GM18508 (cell line): Measurements from ENCODE around the gene TNF.
"Not testable (repeated sequence)": the region's sequence is repeated elsewhere in the genome, so short reads cannot be mapped to it uniquely, and the experiment has no call there.

Source experiments
- ATAC-seq: cut with Tn5 transposase; IDR thresholded peaks from one replicate; pipeline ENCODE4 v1.9.1; 2021; ENCODE audit warnings: moderate number of reproducible peaks; ENCODE audit not compliant: insufficient read depth, unreplicated experiment

TNF gene

DNA sequence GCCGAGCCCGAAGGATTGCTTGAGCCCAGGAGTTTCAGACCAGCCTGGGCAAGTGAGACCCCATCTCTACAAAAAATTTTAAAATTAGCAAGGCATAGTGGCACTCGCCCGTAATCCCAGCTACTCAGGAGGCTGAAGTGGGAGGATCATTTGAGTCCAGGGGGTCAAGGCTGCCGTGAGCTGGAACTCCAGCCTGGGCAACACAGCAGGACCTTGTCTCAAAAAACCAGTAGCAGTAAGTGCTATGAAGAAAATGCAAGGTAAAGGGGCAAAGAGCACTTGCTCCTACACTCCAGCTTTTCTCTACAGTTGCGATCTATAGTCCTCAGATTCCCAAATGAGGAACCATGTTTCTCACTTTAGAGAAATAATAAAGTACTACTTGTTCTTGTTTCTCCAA, 31.7 kb upstream of the TNF start:
- no peak for ATAC-seq

DNA sequence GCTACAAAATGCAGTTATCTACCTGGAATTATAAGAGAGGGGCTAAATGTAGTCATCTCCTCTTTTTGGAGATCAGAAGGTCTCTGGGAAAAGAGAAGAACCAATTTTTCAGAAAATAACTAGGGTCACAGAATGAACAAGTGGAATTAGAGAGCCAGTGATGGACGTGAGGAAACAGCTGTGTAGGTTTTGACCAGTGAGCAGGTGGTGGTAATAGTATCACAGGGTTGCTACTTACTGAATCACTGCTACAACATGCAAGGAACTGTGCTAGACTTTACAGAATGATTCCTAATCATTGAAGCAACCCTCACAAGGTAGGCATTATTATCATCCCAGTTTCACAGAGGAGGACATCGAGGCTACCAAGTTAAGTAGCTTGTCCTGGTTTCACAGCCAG, 30.7 kb upstream of the TNF start:
- ATAC-seq, result no peak

DNA sequence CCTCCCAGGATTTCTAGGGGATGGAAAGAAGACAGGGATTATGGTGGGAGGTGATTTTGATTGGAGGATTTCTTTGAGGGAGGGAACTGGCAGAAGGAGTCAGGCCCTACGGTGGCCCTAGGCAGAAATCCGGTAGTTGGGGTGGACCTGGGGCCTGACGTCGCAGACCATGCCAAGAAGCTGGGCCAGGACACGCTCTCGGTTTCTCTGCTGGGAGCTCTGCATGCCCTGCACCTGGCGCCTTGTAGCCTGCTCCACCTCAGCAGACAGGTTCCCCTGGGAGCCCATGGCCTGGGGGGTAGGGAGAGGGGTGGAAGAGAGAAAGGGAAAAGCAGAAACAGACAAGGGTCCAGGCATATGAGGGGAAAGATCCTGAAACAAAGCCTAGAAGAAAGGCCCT, 30.1 kb upstream of the TNF start:
- no peak for ATAC-seq

DNA sequence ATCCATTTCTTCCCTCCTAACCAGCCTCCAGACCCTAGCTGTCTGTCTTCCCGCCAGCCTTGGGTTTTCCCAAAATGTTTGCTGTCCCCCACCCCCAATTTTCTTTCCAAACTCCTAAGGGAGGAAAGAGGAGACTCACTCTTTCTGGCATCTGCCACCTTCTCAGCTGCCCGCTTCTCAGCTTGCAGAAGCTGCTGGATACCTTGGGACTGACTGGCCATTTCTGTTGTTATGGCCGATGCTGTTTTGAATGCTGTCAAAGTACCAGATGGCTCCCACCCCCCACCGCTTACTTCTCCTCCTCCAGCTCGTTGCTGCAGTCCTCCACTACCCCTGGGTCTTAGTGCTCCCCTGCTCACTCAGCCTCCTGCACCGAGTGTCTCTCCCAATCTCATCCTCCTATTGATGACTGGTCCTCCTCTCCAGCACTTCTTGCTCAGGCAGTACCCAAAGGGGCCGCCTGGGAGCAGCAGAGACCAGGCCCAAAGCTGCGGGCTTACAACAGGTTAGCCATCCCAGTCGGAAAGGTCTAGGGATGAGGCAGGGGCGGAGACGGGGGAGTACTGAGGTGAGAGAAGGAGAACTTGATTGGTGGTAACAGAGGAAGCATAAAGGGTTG, 28.9 kb upstream of the TNF start, which contains the start of gene ATP6V1G2:
TSS of gene ATP6V1G2 (minus strand) at position 270 of the 619 bp plus-strand sequence. CDS start at position 221, 49 bp downstream.
- ATAC-seq, result peak; percentile 26

DNA sequence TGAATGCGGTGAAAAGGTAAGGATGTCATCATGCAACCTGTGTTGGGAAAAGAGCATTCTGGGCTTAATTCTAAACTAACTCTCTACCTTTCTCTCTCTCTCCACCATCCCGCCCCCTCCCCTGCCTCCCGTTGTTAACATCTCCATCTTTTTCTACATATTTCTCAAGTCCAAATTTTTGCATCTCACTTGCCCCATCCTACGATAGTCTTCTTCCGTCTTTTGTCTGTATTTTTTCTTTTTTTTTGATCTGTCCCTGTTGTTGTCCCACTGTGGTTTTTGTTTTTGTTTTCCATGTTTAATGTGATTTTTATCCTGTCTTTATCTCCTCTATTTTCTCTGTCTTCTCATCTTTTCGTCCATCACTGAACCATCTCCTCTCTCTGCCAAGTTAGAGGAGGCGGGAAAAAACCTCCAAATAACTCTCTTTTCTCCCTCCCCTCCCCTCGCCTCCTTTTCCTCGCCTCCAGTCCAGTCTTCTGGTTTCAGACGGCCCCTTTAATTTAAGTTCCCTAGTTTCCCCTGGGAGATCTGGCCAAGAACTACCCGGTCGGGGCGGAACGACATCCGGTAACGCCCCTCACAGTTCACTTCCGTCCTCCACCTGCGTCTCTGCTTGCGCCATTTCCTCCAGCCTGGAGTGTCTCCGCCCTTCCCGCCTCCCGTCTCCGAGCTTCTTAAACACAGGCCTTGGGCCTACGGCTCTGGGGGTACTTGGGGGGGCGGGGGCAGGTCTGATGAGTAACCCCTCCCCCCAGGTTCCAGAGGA, 28.2 kb upstream of the TNF start, which contains the start of gene NFKBIL1:
TSS of gene NFKBIL1 (plus strand) at position 651 of the 769 bp plus-strand sequence. CDS start at position 738, 87 bp downstream.
- ATAC-seq, result no peak

DNA sequence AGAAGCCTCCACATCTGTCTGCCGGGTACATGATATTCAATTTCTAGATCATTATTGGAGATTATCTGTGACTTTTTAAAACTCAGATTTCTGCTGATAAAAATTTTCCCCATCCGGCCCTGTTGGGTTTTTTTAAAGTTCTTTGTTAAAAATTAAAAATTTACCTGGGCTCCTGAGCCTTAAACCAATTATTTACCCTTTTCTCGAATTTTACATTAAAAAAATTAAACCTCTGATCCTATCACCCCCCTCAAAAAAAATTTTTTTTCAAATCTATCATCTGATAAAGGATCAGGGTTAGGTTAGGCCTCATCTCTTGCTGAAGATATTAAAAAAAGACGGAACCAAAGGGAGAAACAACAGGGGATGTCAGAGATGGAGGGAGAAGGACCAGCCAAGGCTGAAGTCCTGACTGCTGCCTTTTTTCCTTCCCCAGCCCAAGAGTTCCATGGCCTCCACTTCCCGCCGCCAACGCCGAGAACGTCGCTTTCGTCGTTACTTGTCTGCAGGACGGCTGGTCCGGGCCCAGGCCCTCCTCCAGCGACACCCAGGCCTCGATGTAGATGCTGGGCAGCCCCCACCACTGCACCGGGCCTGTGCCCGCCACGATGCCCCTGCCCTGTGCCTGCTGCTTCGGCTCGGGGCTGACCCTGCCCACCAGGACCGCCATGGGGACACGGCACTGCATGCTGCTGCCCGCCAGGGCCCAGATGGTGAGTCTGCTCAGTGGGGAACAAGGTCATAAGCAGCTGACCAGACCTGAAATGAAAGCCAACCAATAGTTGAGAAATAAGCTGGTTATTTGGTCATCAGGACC, 27.4 kb upstream of the TNF start:
- no peak for ATAC-seq

DNA sequence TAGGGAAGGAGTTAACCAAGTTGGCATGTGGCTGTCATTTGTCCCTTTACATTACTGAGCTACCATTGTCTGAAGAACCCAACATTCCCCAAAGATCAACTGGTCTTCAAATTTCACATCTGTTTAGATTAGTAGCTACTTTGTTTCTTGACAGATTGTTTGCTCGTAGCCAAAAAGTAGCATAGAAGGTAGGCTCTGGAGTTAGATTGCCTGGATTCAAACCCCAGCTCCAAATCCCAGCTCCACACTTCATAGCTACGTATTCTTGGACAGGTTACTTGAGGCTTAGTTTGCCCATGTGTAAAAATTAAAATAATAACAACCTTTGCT, 26.9 kb upstream of the TNF start:
- no peak for ATAC-seq

DNA sequence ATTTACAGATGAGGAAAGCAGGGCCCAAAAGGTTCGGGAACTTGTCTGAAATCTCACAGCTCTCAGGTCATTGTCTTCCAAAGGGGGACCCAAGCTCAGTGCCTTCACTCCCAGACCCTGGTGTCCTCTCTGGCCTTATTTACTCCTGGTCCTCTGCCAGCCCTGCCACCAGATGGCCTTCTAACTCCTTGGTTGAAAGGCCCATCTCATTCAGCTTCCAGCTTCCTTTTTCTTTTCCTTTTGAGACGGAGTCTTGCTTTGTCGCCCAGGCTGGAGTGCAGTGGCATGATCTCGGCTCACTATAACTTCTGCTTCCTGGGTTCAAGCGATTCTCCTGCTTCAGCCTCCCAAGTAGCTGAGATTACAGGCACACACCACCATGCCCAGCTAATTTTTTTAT, 24.0 kb upstream of the TNF start:
- not testable (repeated sequence) for ATAC-seq

DNA sequence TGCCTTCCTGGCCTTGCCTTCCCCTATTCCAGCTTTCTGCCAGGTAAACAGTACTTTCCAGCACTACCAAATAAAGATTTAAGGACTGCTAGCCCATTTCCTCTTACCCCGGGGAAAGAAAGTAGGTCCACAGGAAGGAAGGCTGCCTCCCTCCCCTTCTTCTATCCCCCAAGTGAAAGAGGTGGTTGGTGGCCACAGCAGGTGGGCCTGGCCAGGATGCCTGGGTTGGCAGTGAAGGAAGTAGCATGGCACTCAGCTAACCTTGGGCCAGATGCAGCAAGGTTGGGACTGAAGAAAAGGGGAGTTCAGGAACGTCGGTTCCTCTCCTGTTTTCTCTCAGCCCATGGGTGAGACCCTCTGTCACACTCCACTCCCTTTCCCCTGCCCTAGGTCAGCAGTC, 19.1 kb upstream of the TNF start:
- no peak for ATAC-seq

DNA sequence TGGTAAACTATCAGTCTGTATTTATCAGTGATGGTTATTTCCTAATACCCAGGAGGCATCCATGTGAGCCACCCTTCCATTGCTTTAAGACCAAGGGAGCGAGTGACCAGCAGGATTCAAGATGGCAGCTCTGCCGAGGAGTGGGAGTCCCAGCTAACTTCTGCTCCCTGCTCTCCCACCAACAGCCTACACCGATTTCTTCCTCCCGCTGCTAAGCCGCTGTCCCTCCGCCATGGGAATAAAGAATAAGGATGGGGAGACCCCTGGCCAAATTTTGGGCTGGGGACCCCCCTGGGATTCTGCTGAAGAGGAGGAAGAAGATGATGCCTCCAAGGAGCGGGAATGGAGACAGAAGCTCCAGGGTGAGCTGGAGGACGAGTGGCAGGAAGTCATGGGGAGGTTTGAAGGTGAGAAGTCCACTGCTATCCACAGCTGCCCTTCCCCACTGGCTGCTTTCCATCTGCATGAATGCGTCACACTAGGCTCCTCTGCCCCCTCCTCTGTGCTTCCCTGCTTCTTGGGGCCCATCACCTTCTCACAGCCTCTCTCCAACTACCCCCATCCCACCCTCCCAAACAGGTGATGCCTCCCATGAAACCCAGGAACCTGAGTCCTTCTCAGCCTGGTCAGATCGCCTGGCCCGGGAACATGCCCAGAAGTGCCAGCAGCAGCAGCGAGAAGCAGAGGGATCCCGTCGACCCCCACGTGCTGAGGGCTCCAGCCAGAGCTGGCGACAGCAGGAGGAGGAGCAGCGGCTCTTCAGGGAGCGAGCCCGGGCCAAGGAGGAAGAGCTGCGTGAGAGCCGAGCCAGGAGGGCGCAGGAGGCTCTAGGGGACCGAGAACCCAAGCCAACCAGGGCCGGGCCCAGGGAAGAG, 17.7 kb upstream of the TNF start:
- no peak for ATAC-seq

DNA sequence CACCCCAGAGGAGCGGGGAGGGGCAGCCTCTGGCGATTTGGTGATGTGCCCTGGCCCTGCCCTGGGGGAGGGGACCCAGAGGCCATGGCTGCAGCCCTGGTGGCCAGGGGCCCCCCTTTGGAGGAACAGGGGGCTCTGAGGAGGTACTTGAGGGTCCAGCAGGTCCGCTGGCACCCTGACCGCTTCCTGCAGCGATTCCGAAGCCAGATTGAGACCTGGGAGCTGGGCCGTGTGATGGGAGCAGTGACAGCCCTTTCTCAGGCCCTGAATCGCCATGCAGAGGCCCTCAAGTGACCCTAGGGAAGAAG, 17.1 kb upstream of the TNF start:
- ATAC-seq, result no peak

DNA sequence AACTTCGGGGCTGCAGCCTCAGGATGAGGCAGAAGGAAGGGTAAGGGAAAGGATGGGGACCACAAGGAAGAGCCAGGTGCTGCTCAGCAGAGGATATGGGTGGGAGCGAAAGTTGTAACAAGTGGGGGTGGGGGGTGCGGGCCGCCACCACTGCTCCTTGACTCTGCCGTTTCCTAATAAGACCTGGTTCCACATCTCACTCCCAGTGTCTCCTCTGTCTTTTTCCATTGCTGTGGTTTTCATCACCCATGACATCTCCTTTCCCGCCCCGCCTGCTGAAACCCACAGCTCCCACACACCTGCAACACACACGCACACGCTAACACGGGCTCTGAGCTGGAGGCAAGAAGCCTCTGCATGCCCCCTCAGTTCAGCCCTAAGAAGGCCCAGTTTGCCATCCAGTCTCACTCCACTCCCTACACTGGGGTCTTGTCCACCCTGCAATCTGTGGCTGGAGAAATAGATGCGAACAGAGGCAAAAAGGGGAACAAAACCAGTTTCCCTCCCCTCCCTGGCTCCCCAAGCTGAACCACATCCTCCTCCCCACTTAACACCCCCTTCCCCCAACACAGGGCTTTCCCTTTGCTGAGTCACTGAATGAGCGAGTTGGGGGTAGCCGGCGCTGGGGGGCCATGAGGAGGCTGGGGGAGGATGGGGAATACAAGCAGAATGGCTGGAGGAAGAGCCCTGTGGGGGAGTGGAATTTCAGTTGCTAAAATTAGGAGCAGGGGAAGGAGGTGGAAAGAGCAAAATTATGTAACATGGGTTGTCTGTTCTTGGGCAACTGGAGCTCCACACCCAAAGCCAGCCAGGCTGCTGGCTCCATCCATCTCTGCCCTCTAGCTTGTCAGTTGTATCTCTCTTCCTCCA, 16.5 kb upstream of the TNF start:
- no peak for ATAC-seq

DNA sequence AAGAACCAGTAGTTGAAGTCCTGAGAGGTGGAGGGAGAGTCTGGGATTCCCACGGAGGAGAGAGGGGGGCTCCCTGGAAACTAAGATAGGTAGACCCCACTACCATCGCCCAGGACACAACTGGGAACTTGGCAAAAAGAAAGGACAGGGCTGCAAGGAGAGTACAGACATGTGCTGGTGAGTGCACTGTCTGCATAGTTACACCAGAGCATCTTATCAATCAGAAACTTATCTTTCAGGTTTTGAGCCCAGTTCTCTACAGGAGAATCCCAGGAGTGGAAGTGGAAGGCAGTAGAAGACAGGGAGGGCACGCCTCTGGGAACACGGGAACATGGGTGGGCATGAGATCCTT, 15.8 kb upstream of the TNF start:
- no peak for ATAC-seq

DNA sequence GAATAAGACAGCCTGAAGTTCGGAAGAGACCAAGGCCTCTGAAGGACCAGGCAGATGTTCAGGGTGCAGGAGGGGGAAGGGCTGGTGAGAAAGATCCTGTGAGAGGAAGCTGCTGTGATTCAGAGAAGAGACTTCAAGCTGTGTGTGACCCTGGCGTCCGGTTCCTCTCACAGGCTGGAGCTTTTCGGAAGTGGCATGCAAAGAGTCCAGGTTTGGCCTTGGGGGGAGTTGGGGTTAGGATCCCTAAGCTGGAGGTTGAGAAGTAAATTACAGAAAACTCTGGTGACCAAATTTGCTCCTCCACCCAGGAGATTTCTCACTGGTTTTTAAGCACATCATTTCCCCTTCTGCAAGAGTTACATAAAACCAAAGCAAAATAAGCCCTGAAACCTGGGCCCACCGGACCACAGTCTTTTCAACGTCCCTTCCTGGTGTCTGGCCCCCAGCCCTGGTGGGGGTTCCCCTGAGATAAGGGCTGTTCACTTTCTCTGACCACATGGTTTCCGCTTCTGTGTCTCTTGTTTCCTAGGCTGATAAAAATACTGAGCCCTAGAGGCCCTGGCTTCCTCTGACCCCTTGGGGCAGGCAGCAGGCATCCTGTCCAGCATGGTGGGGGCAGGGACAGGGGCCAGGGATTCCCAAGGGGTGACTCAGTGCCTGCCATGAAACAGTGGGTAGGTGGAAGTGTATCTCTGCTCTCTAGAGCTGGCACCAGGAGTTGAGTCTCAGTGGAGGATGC, 15.2 kb upstream of the TNF start:
- ATAC-seq, result no peak

DNA sequence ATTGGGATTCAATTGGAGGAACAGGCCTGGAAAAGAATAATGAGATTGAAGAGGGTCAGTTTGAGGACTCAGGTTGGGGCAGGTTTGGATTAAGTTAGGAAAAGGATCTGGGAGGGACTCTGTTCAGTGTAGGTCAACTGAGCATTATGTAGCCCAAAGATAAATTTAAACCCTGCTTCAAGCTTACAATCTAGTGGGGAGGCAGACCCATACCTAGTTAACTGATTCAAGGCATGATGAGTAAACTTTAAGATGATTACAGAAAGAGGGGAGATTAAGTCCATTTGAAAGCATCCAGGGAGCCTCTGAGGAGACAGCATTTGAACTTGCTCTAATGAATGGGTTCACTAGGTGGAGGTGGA, 14.7 kb upstream of the TNF start:
- ATAC-seq, result no peak

DNA sequence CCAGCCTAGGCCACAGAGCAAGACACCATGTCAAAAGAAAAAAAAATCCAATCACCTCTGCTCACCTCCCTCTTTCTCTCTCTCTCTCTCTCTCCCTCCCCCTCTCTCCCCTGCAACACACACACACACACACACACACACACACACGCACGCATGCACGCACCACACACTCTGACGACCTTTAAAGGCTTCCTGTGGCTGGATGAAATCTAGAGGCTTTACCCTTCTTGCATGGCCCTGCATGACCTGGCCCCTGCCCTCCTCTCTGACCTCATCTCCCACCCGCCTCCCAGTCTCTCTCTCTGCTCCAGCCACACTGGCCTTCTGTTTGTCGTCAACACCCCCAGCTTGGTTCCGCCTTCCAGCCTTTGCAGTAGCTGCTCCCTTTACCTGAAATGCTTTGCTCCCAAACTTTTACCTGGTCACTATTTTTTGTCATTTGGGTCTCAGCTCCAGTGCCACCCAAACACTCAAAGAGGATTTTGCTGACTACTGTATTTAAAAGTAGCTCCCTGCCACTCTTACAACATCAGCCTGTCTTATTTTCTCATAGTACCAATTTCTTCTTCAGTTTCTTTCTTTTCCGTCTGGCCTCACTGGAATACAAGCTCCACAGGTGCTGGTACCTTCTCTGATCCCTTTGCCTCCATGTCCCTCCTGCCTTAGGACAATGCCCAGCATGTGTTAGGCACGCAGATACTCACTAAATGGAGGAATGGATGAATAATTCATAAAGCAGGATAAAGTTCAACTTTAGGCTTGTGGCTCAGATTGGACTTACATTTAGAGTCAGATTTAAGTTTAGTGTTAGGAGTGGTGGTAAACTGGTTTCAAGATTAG, 7.6 kb upstream of the TNF start:
- ATAC-seq, result no peak

DNA sequence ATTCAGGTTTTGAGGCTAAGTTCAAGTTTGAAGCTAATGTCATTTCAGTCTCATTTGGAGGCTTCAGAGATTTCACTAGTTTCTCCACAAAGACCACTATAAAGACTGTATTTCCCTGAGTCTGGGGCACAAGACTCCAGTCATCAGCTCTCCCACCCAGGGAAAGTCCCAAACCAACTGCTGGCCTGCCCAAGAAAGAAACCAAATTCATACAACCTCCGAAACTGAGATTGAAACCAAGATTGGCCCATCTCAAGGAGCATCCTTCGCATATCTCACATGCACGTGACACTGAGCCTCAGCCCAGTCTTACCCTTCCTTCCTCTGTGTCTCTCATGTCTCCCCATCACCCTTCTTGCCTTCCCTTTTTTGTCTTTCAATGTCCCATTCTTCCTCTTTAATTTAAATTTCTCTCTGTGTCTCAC, 6.8 kb upstream of the TNF start:
- ATAC-seq, result peak; percentile 52

DNA sequence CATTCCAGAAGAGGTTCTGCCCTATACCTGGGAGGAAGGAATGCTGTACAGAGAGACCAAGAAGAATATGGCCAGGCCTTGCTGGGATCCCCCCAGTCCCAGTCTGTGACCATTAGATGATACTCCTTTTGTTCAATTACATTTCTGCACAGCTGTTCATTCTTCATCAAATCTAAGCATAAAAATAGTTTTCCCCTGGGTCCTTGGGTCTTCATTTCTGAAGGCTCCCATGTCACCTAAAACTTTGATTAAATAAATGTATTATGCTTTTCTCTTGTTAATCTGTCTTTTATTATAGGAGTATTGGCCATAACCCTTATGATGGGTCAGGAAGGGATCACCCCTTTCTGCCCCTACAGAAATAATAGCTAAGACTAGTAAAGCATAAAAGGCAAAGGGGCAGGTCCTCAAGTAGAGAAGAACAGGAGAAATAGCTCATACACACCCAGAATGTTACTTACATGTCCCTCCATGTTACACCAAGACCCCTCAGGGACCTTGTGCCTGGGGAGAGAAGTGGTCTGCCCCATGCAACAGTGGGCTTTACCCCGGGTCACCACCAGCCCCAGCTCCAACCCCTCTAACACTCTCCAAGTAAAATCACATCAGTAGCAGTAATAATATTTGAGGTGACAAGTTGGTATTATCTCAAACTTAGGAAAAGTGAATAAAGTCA, 5.4 kb upstream of the TNF start:
- ATAC-seq, result no peak
